ENCODE results near the gene ESPN. TPM values are rescaled to one million over a fixed set of nuclear protein-coding genes. Genes with fewer than 3 reads are reported as not detected.
"Not testable (repeated sequence)": the region's sequence is repeated elsewhere in the genome, so short reads cannot be mapped to it uniquely, and the experiment has no call there.

ESPN gene, protein sequence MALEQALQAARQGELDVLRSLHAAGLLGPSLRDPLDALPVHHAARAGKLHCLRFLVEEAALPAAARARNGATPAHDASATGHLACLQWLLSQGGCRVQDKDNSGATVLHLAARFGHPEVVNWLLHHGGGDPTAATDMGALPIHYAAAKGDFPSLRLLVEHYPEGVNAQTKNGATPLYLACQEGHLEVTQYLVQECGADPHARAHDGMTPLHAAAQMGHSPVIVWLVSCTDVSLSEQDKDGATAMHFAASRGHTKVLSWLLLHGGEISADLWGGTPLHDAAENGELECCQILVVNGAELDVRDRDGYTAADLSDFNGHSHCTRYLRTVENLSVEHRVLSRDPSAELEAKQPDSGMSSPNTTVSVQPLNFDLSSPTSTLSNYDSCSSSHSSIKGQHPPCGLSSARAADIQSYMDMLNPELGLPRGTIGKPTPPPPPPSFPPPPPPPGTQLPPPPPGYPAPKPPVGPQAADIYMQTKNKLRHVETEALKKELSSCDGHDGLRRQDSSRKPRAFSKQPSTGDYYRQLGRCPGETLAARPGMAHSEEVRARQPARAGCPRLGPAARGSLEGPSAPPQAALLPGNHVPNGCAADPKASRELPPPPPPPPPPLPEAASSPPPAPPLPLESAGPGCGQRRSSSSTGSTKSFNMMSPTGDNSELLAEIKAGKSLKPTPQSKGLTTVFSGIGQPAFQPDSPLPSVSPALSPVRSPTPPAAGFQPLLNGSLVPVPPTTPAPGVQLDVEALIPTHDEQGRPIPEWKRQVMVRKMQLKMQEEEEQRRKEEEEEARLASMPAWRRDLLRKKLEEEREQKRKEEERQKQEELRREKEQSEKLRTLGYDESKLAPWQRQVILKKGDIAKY
- total RNA-seq (2014; rRNA removed; shearing (Covaris generic)): 4.0 TPM in 1 of 2 replicates, not detected in the other

DNA sequence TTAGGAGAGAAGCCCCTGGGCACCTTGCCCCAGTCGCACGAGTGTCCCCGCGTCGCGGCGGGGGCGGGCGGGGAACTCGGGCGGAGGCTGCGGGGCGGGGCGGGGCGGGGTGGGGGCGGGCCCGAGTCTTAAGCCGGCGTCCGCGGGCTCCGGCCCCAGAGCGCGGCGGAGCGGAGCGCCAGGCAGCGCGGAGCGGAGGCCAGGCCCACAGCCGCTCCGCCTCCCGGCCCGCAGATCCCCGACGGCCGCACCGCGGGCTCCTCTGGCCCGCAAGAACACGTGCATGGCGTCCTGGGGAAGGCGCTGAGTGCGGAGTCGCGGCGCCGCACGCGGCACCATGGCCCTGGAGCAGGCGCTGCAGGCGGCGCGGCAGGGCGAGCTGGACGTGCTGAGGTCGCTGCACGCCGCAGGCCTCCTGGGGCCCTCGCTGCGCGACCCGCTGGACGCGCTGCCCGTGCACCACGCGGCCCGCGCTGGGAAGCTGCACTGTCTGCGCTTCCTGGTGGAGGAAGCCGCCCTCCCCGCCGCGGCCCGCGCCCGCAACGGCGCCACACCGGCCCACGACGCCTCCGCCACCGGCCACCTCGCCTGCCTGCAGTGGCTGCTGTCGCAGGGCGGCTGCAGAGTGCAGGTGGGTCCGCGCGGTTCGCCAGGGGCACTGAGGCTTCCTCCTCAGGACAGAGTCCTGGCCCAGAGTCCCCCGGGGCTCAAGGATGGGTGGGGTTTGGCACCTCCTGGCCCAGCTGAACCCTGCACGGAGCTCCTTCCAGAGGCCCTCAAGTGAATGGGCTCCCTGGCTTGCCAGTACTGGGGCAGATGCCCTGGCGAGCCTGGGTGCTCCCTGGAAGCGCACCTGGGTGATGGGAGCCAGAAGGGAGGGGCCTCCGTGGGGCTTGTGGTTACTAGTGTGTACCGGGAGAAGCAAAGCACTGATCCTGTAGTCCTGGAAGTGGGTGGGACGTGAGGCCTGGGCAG, at the start of gene ESPN:
Gene ESPN (plus strand): TSS at position 158 of the 975 bp plus-strand sequence. CDS start 180 bp downstream, at position 338.
- no peak for DNase-seq (ENCODE audit: low spot score)

DNA sequence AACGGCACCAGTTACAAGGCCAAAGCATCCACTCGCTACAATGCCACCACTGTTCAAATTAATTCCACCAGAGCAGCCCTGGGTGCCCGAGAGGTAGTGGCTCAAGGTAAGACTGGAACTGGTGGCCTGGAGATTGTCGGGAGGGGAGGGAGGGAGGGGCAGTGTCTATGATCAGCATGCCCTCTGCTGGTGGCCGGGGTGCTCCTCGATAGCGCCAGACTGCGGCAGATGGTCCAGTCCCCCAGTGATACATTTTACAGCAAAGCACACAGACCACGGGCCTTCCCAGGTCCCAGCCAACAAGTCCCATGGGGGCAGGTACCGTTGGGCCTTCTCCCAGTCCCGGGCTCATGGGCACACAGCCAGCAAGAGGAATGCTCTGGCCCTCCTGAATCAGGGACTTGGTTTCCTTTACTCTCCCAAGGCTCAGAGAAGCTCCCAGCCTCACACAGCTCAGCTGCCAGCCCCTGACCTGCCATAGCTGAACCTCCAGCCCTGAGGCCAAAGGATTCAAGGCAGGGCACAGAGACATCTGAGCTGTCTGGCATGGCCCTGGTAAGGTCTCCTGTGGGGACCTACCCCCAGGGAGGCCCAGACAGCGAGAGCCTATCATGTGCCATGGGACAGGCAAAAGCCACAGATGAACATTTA, 46.4 kb upstream of the ESPN start:
- DNase-seq (ENCODE audit: low spot score): no peak

DNA sequence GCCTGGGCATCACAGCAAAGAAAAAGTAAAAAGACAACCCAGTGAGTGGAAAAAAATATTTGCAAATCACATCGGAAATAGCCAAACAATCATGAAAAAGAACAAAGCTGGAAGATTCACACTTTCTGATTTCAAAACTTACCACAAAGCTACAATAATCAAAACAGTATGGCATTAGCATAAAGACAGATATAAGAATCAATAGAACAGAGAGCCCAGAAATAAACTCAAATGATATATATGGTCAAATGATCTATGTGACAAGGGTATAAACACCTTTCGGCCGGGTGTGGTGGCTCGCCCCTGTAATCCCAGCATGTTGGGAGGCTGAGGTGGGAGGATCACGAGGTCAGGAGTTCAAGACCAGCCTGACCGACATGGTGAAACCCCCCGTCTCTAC, 44.5 kb upstream of the ESPN start:
- no peak for DNase-seq (ENCODE audit: low spot score)

DNA sequence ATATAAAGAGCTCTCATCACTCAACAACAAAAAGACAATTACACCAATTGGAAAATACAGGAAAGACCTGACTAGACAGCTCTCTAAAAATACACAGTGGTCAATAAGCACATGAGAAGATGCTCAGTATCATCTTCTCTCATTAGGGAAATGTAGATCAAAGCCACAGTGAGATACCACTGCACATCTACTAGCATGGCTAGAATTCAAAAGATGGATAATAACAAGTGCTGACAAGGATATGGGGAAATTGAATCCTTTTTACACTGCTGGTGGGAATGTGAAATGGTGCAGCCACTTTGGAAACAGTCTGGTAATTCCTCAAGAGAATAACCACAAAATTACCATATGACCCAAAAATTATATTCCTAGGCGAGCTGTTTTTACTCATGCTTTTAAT, 40.4 kb upstream of the ESPN start:
- DNase-seq (ENCODE audit: low spot score): no peak

DNA sequence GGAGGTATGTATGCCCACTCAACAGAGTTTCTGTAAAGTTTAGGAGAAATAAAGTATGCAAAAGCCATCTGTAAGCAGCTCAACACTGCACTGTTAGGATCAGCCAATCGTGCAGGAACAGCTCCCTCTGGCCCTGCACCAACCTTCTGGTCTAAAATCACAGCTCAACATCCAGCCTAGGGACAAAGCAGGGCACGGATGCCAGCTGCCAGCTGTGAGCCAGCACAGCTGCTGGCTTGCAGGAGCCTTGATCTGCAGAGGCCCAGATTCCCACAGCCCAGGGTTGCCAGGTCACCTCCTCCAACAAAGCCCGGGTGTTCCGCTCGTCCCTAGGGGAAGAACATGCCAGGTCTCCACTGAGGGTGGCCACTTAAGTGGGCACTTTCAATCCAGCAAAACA, 39.6 kb upstream of the ESPN start:
- DNase-seq (ENCODE audit: low spot score): no peak

DNA sequence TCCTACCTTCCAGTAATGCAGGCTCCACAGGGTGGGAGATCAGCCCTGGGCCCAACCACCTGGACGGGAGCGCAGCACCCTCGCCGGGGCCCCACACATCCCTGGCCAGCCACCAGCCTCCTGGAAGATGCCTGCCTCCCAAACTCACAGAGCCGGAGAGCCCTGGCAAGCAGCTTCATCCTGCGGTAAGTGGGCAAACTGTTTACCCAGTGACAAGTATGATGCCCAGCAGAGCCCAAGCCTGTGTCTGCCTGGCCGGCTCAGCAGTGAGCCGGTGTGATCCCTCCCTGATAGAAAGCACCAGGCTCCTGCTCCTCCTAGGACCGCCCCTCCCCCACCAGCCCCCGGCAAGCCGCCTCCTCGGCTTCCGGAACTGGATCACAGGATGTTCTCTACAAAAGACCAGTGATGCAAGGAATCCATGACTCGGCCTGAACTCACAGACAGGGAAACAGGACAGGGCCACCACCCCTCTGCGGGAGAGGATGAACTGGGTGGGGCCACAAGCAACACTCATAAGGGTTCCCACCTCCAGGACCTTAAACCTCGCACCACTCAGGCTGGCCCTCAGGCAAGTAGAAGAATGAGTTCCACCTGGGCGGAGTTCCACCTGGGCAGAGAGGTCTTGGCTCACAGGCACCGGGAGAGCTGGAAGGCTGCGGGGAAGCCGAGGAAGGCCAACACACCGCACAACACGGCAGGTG, 38.9 kb upstream of the ESPN start:
- peak; percentile 74 for DNase-seq (ENCODE audit: low spot score)

DNA sequence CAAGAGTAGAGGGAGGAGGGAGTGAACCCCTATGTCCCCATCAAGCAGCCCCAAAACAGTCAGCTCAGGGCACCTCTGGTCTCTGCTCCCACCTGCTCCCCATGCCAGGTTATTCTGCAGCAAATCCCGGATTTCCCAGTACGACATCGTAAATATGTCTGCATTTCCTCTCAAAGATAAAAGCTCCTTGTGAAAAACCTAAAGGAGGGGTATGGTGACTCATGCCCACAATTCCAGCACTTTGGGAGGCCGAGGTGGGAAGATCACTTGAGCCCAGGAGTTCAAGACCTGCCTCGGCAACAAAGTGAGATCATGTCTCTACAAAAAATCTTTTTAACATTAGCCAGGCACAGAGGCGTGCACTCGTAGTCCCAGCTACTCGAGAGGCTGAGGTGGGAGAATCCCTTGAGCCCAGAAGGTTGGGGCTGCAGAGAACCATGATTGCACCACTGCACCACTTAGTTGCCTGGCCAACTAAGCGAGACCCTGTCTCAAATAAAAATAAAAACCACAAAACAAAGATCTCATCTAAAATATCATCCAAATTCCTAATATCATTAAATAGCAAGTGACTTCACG, 38.1 kb upstream of the ESPN start:
- DNase-seq (ENCODE audit: low spot score): peak; percentile 68

DNA sequence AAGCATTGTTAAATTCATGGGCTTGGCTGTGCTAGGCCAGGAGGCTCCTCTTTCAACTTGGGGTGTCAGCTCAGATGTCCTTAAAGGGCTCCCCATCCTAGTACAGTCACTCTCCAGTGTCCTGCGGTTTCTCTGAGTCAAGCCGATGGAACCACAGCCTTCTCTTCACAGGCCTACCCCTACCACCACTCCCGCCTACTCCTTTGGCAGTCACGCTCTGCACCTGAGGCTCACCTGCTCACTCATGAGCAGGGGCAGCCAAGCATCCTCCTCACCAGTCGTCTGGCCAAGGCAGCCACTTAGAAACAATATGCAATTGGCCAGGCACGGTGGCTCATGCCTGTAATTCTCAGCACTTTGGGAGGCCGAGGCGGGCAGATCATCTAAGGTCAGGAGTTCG, 34.6 kb upstream of the ESPN start:
- no peak for DNase-seq (ENCODE audit: low spot score)

DNA sequence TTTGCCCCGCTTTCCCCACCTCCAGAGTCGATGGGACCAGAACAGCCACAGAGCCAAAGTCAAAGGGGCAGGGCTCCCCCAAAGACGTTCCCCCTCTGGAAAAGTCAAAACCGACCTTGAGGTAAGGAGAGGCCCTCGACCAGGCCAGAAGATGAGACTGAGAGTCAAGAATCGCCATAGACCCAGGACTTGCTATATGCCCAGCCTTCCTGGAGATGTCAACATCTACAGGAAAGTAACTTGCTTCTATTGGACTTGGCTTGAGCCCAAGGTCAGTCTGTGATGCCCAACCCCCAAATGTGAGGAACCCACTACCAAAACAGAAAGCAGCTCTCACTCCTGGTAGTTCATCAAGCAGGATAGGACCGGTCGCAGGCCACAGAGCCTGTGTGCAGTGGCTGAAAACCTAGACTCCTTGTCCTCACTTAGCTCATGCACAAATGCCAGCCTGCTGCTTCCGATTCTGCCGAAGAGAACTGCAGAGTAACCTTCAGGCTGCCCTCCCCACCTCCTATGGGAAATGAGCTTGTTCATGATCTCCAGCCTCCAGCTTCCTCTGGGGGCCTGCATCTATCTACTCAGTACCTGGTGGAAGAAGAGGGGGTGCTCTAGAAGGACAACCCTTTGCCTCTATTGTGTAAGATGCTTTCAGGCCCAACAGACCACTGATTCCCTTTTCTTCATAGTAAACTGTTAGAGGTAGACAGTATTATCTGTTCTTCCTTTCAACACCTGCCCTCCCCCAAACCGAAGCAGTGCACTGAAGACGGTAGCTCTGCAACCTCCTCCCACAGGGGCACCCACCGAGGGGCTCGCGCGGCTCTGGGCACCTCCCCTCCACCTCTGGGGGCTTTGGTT, 32.4 kb upstream of the ESPN start:
- DNase-seq (ENCODE audit: low spot score): no peak

DNA sequence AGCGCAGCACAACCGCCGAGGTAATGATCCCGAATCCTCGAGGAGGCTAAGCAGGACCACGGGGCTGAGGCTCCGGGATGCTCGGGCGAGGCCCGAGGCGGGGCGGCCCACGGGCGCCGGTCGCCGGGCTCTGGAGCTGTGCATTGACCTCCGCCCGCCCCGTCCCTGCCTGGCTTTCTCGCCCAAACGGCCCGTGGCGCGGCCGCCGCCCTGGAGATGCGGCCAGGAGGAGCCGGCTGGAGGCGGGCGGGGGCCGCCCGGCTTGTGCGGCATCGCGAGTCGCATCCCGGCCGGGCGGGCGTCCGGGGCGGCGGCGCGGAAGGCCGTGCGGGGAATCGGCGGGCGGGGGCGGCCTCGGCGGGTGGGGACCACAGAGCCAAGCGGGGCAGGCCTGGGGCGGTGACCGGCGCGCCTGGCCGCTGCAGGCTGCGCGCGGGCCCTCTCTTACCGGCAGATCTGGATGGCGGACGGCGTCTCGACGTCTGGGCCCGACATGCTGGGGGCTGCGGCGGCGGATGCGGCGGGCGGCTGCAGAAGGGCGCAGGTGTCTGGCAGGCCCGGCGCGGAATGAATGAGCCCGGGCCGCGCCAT, 31.7 kb upstream of the ESPN start:
- DNase-seq (ENCODE audit: low spot score): no peak

DNA sequence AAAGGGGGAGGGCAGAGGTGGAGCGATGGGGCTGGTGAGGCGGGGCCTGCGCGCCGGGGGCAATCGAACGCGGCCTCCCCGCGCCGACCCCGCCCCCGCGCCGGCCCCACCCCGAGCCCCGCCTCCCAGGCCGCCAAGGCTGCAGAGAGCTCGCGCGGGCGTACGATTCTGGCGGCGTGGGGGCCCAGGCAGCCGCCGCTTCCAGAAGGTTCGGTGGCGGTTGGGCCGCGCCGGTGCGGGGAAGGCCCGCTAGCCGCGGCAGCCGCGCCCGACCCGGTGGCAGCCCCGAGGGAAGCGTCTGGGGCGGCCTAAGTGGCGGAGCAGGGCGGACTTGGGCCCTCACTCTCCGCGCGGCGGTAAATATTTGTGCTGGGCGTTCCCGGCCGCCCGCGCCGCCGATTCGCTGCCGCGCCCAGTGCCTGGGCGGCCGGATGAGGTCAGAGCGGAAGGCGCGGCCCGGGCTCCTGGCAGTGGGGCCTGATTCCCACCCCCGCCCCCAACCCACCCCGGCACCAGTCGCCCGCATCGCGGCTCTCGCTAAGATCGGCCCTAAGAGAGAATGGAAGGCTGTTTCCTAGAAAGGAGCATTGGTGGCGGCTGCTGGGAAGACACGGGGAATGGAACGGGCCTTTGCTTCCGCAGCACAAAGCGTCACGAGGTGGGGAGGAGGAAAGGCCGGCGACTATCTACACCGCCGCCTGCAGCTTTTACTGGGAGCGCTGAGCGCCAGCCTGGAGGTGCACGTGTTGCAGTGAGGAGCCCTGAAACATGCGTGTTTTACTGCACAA, 31.0 kb upstream of the ESPN start, which contains the start of gene ACOT7:
Gene ACOT7 (minus strand): TSS at position 368 of the 788 bp plus-strand sequence. CDS start 368 bp downstream, outside the sequence.
- DNase-seq (ENCODE audit: low spot score): peak; percentile 56

DNA sequence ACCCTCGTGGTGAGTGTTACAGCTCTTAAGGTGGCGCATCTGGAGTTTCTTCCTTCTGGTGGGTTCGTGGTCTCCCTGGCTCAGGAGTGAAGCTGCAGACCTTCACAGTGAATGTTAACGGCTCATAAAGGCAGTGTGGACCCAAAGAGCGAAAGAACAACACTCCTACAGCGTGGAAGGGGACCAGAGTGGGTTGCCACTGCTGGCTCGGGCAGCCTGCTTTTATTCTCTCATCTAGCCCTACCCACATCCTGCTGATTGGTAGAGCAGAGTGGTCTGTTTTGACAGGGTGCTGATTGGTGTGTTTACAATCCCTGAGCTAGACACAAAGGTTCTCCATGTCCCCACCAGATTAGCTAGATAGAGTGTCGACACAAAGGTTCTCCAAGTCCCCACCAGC, 29.4 kb upstream of the ESPN start:
- DNase-seq (ENCODE audit: low spot score): not testable (repeated sequence)

DNA sequence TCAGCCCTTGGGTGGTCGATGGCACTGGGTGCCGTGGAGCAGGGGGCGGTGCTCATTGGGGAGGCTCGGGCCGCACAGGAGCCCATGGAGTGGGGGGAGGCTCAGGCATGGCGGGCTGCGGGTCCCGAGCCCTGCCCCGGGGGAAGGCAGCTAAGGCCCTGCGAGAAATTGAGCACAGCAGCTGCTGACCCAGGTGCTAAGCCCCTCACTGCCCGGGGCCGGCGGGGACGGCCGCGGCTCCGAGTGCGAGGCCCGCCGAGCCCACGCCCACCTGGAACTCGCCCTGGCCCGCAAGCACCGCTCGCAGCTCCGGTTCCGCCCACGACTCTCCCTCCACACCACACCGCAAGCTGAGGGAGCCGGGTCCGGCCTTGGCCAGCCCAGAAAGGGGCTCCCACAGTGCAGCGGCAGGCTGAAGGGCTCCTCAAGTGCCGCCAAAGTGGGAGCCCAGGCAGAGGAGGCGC, 28.8 kb upstream of the ESPN start:
- not testable (repeated sequence) for DNase-seq (ENCODE audit: low spot score)

DNA sequence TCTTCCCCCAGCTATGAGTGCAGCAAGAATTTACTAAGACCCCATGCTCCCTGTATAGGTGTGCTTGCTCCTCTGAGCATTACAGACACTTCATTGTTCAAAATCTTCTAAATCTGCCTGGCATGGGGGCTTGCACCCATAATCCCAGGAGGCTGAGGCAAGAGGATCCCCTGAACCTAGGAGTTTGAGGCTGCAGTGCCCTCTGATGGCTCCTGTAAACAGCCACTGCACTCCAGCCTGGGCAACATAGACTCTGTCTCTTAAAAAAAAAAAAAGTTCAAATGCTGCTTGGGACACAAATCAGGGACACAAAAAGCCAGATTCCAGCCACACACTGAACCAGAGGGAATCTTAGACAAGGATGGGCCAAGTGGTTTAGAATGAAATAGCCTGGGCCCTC, 27.6 kb upstream of the ESPN start:
- no peak for DNase-seq (ENCODE audit: low spot score)

DNA sequence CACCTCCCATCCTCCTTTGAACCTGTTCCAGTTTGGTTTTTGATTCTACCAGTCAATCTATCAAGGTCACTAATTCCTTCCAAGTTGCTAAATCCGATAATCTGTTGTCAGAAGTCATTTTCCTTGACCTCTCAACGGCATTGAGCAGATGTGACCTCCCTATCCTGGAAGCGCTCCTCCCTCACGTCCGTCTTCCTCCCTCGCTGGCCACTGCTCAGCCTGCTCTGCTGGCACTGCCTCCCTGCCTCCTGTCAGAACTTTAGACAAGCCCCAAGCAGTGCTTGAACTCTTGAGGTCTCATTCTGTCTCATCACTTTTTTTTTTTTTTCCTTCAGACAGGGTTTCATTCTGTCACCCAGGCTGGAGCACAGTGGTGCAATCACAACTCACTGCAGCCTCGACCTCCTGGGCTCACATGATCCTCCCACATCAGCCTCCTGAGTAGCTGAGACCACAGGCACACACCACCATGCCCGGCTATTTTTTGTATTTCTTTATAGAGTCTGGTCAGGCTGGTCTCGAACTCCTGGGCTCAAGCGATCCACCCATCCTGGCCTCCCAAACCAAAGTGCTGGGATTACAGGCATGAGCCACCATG, 26.6 kb upstream of the ESPN start:
- DNase-seq (ENCODE audit: low spot score): no peak

DNA sequence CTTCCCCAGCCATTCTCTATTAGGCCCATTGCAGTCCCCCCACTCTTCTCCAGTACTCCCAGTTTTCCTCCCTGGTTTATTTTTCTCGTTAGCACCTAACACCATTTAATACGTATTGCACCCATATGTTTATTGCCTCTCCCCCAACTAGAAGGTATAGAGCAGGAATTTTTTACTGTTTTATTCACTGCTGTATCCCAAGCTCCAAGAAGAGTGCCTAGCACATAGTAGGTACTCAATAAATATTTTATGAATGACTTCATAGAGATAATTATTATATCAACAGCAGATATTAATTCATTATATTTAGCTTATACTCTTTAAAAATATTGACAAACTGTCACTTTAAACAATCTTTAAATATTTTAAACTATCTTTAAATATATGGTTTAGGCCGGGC, 25.3 kb upstream of the ESPN start:
- DNase-seq (ENCODE audit: low spot score): no peak

DNA sequence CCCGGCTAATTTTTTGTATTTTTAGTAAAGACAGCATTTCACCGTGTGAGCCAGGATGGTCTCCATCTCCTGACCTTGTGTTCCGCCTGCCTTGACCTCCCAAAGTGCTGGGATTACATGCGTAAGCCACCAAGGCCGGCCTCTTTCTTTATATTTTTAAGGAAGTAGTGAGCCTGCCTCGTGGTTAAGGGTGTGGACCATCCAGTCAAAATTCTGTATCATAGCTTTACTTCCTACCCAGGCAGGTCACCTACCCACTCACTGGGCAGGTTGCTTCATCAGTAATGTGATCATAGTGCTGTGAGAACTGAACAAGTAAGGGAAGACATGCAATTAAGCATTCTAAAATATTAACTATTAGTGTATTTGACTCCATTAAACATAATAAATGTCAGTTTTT, 22.9 kb upstream of the ESPN start:
- DNase-seq (ENCODE audit: low spot score): no peak
